GM21528 (cell line): Measurements from ENCODE around the gene FADS2.
A peak's percentile ranks its signal among the peaks of the same experiment; 100 is the strongest.

Source experiments
- ATAC-seq: cut with Tn5 transposase; IDR thresholded peaks from one replicate; pipeline ENCODE4 v1.9.1; 2021; ENCODE audit warnings: mild to moderate bottlenecking, moderate library complexity; ENCODE audit not compliant: unreplicated experiment, low FRiP score

Gene FADS2

DNA sequence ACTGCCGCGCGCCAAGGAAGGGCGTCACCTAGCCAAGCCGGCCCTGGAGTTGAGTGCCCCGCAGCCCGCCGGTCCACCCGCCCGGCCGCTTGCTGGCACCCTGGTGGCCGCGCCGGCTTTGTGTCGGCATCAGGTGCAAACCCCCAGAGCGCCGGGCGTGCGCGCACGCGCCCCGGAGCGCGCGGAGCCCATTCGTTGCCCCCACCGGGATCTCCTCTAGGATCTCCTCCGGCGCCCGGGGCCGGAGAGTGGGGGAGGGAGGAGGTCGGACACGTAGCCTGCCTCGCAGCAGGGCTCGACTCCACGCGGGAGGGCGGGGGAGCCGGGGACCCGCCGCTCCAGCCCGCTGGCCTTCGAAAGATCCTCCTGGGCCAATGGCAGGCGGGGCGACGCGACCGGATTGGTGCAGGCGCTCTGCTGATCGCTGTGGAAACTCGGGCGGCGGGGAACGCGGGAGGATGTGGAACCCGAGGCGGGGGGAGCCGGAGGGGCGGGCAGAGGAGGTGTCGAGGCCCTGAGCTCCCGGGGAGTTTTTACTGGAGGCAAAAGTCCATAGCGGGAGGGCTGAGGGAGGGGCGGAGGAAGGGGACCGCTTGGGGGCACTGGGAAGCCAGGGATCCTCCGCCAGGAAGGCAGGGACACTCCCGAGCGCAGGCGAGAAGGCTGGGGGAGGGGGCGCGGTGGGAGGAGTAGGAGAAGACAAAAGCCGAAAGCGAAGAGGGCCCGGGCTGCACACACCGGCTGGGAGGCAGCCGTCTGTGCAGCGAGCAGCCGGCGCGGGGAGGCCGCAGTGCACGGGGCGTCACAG, at the start of gene FADS2:
Gene FADS2, plus strand, starts transcription at position 730 of the 808 bp plus-strand sequence. CDS start 91 bp downstream, outside the sequence.
- ATAC-seq: peak; percentile 69

DNA sequence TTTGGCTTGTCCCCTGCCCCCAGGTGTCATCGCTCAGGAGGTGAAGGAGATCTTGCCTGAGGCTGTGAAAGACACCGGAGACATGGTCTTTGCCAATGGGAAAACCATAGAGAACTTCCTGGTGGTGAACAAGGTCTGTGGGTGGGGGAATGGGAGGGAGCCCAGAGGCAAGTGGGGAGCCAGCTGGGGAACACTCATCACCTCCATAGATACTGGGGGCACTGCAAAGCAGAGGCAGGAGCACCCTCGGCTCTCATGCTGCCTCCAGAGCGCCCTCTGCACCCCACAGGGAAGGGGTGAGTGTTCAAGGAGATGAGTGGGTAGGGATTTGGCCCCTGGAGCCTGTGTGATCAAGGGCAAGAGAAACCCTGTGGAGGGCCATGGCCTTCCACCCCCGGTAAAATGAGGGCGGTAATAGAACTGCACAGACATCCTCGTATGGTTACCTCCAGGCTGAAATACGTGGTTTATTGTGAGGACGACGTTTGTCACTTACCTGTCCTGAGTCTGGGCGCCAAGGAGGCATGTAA, 49.7 kb upstream of the FADS2 start:
- no peak for ATAC-seq

GRCh38 chr11:61778920-61779650, 49.0 kb upstream of the FADS2 start:
- no peak for ATAC-seq

DNA sequence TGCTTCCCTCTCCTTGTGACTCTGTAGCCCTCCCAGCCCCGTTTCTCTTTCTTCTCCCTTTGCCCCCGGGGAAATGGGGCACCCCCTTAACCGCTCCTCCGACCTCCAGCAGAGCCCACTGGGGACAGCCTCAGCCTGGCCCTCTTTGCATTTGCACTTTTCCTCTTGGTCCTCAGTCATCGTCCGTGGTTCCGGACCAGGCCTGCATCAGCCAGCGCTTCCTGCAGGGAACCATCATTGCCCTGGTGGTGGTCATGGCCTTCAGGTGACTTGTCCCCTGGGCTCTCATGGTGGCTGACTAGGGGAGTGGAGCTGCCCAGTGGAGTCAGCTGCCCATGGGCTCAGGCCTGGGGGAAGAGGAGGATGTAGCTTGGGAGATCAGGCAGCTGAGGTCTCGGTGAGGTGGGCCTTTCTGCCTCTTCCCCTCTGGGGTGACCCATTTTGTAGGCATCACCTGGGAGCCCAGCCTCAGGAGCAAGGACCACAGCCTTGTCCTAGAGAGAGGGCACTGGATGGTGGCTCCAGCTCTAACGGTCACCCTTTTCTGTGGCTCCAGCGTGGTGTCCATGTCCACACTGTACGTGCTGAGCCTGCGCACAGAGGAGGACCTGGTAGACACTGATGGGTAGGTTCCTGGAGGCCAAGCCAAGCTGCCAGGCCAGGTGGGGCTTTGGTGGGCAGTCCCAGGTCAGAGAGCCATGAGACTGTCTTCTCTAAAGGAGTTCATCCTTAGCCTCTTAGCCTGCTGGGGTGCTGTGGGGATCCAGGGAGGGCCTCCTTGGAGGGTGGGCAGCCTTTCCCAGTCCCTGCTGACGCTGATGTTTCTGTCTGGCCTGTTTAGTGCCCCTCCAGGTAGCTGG, 48.2 kb upstream of the FADS2 start:
- no peak for ATAC-seq

- ATAC-seq: no peak
These were observed 47.4 kb upstream of the FADS2 start for GRCh38 chr11:61780581-61781162.

DNA sequence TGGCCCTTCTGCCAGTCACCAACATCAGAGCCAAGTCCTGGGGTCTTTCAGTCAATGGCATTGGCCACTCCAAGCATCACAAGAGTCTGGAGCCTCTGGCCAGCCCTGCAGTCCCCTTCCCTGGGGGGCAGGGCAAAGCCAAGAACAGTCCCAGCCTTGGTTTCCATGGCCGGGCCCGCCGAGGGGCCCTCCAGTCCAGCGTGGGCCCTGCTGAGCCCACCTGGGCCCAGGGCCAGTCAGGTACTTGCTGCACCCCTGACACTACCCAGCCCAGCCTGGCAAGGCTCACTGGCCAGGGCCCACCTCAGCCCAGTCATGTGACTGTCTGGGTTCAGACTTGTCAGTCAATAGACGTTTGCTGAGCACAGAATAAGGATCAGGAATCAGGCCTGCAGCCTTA, 46.5 kb upstream of the FADS2 start:
- no peak for ATAC-seq

GRCh38 chr11:61782299-61782698, 45.8 kb upstream of the FADS2 start:
- no peak for ATAC-seq

GRCh38 chr11:61782841-61783240, 45.3 kb upstream of the FADS2 start:
- no peak for ATAC-seq

DNA sequence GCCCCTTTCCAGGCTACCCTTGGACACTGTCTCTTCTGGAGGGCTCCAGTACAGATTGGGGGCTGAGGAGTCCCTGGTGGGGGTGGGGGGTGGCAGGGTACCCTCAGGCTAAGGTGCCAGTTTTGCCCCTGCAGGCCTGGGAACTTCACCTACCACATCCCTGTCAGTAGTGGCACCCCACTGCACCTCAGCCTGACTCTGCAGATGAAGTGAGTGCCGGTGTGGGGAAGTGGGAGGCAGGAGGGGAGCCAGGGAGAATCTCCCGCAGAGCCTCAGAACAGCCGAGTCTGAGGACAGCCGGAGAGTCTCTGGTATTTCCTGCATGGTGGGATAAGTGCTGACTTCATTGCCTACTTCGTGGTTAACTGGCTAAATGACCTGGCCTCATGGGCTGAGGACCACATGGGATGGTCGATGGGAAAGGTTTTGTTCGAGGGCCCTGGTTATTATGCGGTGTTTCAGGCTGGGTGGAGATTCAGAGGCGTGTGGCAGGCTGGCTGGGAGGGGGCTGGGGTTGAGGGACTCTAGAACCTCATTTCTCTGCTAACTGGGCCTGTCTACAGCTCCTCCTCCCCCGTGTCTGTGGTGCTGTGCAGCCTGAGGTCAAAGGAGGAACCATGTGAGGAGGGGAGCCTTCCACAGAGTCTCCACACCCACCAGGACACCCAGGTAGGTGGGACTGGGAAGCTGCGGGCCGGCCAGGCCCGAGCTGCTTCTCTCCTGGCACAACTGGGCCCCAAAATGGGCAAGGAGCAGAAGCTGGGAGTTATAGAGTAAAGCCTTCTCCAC, 44.2 kb upstream of the FADS2 start:
- no peak for ATAC-seq

DNA sequence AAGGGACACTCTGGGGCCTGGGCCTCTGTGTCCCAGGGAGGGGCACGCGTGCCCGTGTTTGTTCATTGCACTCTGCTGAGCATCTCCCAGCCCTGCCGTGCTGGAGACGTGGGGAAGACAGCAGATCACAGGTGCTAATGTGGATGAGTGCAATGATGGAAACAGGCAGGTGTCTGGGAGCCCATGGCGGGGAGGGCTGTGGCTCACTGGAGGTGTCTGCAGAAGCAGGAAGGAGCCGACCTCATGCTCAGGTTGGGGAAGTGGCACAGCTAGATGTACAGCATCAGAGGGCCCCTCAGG, 43.6 kb upstream of the FADS2 start:
- ATAC-seq: no peak

DNA sequence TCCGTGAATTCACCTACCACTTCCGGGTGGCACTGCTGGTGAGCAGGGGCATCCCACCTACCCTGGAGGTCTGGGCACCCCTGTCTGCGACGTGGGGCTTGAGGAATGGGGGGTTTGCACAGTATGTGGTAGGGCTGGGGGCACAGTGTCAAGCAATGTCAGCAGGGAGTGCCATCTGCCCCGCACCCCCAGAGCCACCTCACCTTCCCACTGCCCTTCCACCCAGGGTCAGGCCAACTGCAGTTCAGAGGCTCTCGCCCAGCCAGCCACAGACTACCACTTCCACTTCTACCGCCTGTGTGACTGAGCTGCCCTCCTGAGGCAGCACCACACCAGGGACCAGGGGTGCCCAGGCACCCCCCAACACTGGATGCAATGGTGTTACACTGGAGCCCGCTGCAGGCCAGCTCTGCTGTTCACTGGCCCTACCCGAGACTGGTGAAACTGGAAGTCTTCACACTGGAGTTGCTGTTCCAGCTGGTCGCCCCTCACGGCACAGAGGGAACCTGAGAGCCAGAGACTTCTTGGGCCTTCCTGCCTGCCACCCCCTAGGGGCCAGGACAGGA, 42.2 kb upstream of the FADS2 start:
- ATAC-seq: no peak

GRCh38 chr11:61787928-61788491, 40.1 kb upstream of the FADS2 start:
- ATAC-seq: no peak

DNA sequence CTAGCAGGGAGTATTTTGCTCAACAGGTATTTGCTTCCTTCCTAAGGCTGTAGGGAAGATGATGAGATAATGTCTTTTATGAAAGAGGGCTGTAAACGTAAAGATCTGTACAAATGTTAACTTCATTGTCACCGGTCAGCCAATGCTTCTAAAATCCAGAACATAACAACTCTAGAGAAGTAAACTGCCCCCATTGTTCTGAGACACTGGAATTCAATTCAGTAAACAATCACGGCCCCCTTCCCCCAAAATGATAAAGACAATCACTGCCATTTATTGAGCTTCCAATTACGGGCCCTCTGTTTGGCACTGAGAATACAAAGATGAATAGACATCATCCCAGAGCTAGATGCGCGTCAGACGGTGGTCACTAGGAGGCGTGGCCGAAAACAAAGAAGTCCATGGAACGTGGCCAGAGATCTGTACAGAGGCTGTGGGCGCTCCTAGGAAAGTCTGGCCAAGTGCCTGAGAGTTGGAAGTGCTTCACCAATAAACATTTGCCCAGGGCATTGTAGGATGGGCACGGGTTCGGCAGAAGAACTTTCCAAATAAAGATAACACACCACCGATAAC, 36.3 kb upstream of the FADS2 start:
- peak; percentile 29 for ATAC-seq

GRCh38 chr11:61792310-61793082, 35.6 kb upstream of the FADS2 start, which contains the start of the genes FEN1 and TMEM258:
Gene FEN1, plus strand, starts transcription at chr11:61792911. Its CDS starts 2,451 bp downstream, at chr11:61795362.
Gene TMEM258, minus strand, starts transcription at chr11:61792599. Its CDS starts 41 bp downstream, at chr11:61792558.
- peak; percentile 80 for ATAC-seq

DNA sequence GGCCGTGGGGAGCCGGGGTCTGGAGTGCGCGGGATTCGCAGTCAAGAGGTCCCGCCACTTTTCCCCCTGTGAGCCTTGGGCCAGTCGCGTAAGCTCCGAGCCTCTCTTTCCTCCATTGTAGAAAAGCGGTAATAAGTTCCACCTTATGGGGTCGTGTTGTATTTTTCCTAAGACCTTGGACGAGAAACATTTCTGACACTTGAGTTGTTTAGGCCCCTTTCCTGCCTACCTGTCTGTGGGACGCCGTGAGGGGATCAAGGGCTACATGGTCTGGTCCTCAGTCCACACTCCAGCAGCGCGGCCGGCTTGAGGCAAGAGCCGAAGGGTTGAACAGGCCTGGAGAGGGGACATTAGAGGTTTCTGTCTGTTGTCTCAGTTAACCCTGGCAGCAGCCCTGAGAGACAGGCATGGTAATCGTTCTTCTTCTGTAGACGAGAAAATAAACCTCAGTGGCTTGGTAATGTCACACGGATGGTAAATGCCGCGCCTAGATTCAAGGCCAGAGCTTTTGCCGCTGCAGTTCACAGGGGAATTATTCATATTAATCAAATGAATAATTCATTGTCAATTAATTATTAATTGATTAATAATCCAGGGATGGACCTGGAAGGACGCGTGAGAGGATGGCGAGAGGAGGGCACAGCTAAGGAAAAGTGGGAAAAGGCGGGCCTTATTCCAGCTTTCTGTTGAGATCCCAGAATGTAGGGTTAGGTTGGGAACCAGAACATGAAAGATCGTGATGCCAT, 34.8 kb upstream of the FADS2 start:
- ATAC-seq: peak; percentile 32

GRCh38 chr11:61793829-61794204, 34.3 kb upstream of the FADS2 start:
- ATAC-seq: no peak

- ATAC-seq: no peak
These were observed 33.5 kb upstream of the FADS2 start for GRCh38 chr11:61794579-61794978.
